Activated CD8-positive, alpha-beta memory T cell treated with anti-CD3 and anti-CD28 coated beads, Interleukin-2, amount 10 ng/mL, durations not matched to agents 7 days and 5 days (primary cell): Measurements from ENCODE around the gene ST7. TPM values are rescaled to one million over a fixed set of nuclear protein-coding genes. Genes with fewer than 3 reads are reported as not detected.

Source experiments
- ATAC-seq: fragments of 150-1000 bp; cut with Tn5 transposase; one replicate; pipeline ENCODE4 v1.10.0; 2021; ENCODE audit warnings: moderate library complexity
- CTCF ChIA-PET: fragments of 350-600 bp; sonication (Branson Sonifier 250); formaldehyde crosslinking; loops from one replicate; lab custom pipeline; 2021; ENCODE audit warnings: antibody characterized with exemption; lab: Charles Lee
- DNase-seq: peaks from one replicate; pipeline ENCODE4 v3.0.0-alpha.2; 2020
- H3K27ac Mint-ChIP-seq: one replicate; pipeline ENCODE4 v1.8.0; 2021; ENCODE audit warnings: mild to moderate bottlenecking, mixed read lengths
- H3K27me3 Mint-ChIP-seq: one replicate; pipeline ENCODE4 v1.8.0; 2021; ENCODE audit warnings: mixed read lengths
- H3K36me3 Mint-ChIP-seq: one replicate; pipeline ENCODE4 v1.8.0; 2021; ENCODE audit warnings: mild to moderate bottlenecking, mixed read lengths
- H3K4me1 Mint-ChIP-seq: one replicate; pipeline ENCODE4 v1.8.0; 2021; ENCODE audit warnings: mixed read lengths
- H3K4me3 Mint-ChIP-seq: one replicate; pipeline ENCODE4 v1.8.0; 2021; ENCODE audit warnings: mild to moderate bottlenecking, moderate library complexity, mixed read lengths
- H3K9me3 Mint-ChIP-seq: one replicate; pipeline ENCODE4 v1.8.0; 2022; ENCODE audit warnings: low read depth, mixed read lengths
- total RNA-seq, 2 experiments: library from RNA; stranded (reverse); gene quantifications; one replicate each; pipeline ENCODE4 v1.2.3, GENCODE V29; 2021

ST7 gene
- total RNA-seq, 2 experiments from 2014 or later = 7.2 to 12.8 TPM

- no peak for ATAC-seq
- H3K9me3 Mint-ChIP-seq = no peaks in the 10 kb centered on the region
- peaks cover 2% of the 10 kb centered on the region for H3K36me3 Mint-ChIP-seq
- H3K27ac Mint-ChIP-seq = no peak overlapping the region
- H3K4me3 Mint-ChIP-seq = no peak overlapping the region
- no peaks in the 10 kb centered on the region for H3K27me3 Mint-ChIP-seq
- no peak for DNase-seq
- CTCF ChIA-PET = no interaction called here
- no peaks in the 10 kb centered on the region for H3K4me1 Mint-ChIP-seq
Measured at GRCh38 chr7:117173035-117173770, 219.9 kb downstream of the ST7 start.

DNA sequence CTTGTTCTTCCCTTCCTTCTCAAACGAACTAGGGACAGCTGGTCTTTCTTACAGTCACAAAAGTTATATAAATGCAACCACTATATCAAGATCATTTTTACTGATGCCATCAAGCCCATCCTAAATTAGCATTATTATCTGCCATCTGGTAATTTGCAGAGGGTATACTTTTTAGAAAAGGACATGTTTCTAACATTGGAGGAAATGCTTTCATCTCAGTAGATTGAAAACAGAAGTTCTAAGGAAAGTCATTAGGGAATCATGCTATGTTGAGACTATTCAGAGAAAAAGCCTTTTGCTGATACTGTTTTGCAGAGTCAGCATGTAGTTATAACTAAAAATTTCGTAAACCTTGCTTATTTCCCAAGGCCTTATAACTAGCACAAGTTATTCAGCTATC, 222.9 kb downstream of the ST7 start:
- H3K9me3 Mint-ChIP-seq = no peaks in the 10 kb centered on the region
- CTCF ChIA-PET = interaction anchor here (1.0 kb wide), 1 partner anchor 18 kb away, joined by 3 read pairs; no protein-coding TSS in a partner anchor
- H3K4me1 Mint-ChIP-seq = no peaks in the 10 kb centered on the region
- H3K36me3 Mint-ChIP-seq = peaks cover 2% of the 10 kb centered on the region
- no peak for DNase-seq
- ATAC-seq = no peak
- H3K27me3 Mint-ChIP-seq = no peaks in the 10 kb centered on the region
- H3K27ac Mint-ChIP-seq = no peak overlapping the region
- no peak overlapping the region for H3K4me3 Mint-ChIP-seq

GRCh38 chr7:117178600-117178999, 225.3 kb downstream of the ST7 start:
- ATAC-seq (no peak), DNase-seq (no peak)
- CTCF ChIA-PET = no interaction called here
- H3K36me3 Mint-ChIP-seq = peaks cover 2% of the 10 kb centered on the region
- no peaks in the 10 kb centered on the region for H3K4me1 Mint-ChIP-seq
- peaks cover 2% of the 10 kb centered on the region for H3K9me3 Mint-ChIP-seq
- H3K27me3 Mint-ChIP-seq = no peaks in the 10 kb centered on the region
- no peak overlapping the region for H3K4me3 Mint-ChIP-seq
- no peak overlapping the region for H3K27ac Mint-ChIP-seq

GRCh38 chr7:117179701-117180100, 226.4 kb downstream of the ST7 start:
- H3K4me3 Mint-ChIP-seq = no peak overlapping the region
- no peak for ATAC-seq
- H3K9me3 Mint-ChIP-seq = peaks cover 2% of the 10 kb centered on the region
- H3K27ac Mint-ChIP-seq = no peak overlapping the region
- H3K27me3 Mint-ChIP-seq = no peaks in the 10 kb centered on the region
- DNase-seq = no peak
- no peaks in the 10 kb centered on the region for H3K36me3 Mint-ChIP-seq
- no peaks in the 10 kb centered on the region for H3K4me1 Mint-ChIP-seq
- CTCF ChIA-PET = no interaction called here

- no peak overlapping the region for H3K4me3 Mint-ChIP-seq
- no peak for ATAC-seq
- H3K4me1 Mint-ChIP-seq = no peaks in the 10 kb centered on the region
Measured at GRCh38 chr7:117183729-117184128, 230.4 kb downstream of the ST7 start.

GRCh38 chr7:117184367-117184766, 231.1 kb downstream of the ST7 start:
- ATAC-seq (no peak), DNase-seq (no peak)
- Mint-ChIP-seq H3K9me3 (peaks cover 2% of the 10 kb centered on the region), H3K4me3 (no peak overlapping the region), H3K4me1 (no peaks in the 10 kb centered on the region), H3K36me3 (no peaks in the 10 kb centered on the region), H3K27ac (no peak overlapping the region), H3K27me3 (no peaks in the 10 kb centered on the region)
- CTCF ChIA-PET = no interaction called here

More at GRCh38 chr7:117183729-117184128, 230.4 kb downstream of the ST7 start:
- Mint-ChIP-seq H3K27me3 (no peaks in the 10 kb centered on the region), H3K27ac (no peak overlapping the region), H3K9me3 (peaks cover 2% of the 10 kb centered on the region), H3K36me3 (no peaks in the 10 kb centered on the region)
- CTCF ChIA-PET = no interaction called here
- no peak for DNase-seq

DNA sequence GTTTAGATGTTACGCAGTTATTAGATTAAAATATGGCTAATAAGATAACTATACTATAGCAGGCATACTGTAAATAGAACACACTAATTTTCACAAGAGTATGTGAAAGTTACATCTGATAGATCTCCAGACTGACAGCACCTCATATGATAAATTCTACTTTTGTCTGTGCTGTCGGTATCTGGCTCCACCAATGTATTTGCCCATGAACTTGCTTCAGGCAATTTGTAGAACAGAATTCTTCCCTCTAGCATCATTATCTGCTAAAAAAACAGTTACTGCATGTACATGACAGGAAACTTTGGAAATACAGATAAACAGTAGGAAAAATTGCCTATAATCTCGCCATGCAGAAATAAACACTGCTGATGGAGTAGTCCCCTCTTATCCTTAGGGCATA, 231.8 kb downstream of the ST7 start:
- Mint-ChIP-seq H3K27ac (no peak overlapping the region), H3K36me3 (no peaks in the 10 kb centered on the region), H3K27me3 (no peaks in the 10 kb centered on the region), H3K9me3 (peaks cover 2% of the 10 kb centered on the region), H3K4me3 (no peak overlapping the region), H3K4me1 (no peaks in the 10 kb centered on the region)
- ATAC-seq (no peak), DNase-seq (no peak)
- CTCF ChIA-PET = no interaction called here

- Mint-ChIP-seq H3K4me3 (no peak overlapping the region), H3K4me1 (no peaks in the 10 kb centered on the region), H3K9me3 (peaks cover 2% of the 10 kb centered on the region), H3K36me3 (no peaks in the 10 kb centered on the region), H3K27me3 (no peaks in the 10 kb centered on the region), H3K27ac (no peak overlapping the region)
- no peak for DNase-seq
- CTCF ChIA-PET = no interaction called here
- ATAC-seq = no peak
Measured at GRCh38 chr7:117186218-117187010, 233.1 kb downstream of the ST7 start.

DNA sequence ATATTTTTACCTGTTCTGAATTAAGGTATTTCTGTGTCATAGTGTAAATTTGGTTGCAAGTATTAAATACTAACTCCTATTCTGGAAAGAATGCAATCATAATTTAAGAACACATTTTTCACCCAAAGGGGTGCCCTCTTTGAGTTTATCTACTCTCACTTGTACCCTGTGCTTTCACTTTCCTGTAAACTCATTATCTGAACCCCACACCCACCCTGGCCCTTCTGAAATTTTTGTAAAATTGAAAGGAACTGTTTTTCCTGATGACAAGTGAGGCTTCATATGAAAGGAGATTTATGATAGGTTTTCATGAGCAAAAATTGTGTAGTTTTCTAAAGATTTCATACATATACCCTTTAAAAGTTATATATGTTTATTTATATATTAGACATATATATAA, 235.1 kb downstream of the ST7 start:
- H3K27ac Mint-ChIP-seq = no peak overlapping the region
- H3K4me1 Mint-ChIP-seq = no peaks in the 10 kb centered on the region
- H3K27me3 Mint-ChIP-seq = no peaks in the 10 kb centered on the region
- no peak overlapping the region for H3K4me3 Mint-ChIP-seq
- DNase-seq = no peak
- no peak for ATAC-seq
- H3K9me3 Mint-ChIP-seq = no peaks in the 10 kb centered on the region
- no peaks in the 10 kb centered on the region for H3K36me3 Mint-ChIP-seq
- CTCF ChIA-PET = no interaction called here

GRCh38 chr7:117188949-117189592, 235.8 kb downstream of the ST7 start:
- CTCF ChIA-PET = no interaction called here
- H3K4me3 Mint-ChIP-seq = no peak overlapping the region
- no peaks in the 10 kb centered on the region for H3K36me3 Mint-ChIP-seq
- ATAC-seq (no peak), DNase-seq (no peak)
- no peak overlapping the region for H3K27ac Mint-ChIP-seq
- no peaks in the 10 kb centered on the region for H3K9me3 Mint-ChIP-seq
- no peaks in the 10 kb centered on the region for H3K4me1 Mint-ChIP-seq
- H3K27me3 Mint-ChIP-seq = no peaks in the 10 kb centered on the region

- Mint-ChIP-seq H3K4me3 (no peak overlapping the region), H3K36me3 (no peaks in the 10 kb centered on the region), H3K4me1 (no peaks in the 10 kb centered on the region), H3K9me3 (no peaks in the 10 kb centered on the region), H3K27ac (no peak overlapping the region), H3K27me3 (no peaks in the 10 kb centered on the region)
- ATAC-seq = no peak
- DNase-seq = no peak
- CTCF ChIA-PET = no interaction called here
Measured at GRCh38 chr7:117190104-117190503, 236.8 kb downstream of the ST7 start.

DNA sequence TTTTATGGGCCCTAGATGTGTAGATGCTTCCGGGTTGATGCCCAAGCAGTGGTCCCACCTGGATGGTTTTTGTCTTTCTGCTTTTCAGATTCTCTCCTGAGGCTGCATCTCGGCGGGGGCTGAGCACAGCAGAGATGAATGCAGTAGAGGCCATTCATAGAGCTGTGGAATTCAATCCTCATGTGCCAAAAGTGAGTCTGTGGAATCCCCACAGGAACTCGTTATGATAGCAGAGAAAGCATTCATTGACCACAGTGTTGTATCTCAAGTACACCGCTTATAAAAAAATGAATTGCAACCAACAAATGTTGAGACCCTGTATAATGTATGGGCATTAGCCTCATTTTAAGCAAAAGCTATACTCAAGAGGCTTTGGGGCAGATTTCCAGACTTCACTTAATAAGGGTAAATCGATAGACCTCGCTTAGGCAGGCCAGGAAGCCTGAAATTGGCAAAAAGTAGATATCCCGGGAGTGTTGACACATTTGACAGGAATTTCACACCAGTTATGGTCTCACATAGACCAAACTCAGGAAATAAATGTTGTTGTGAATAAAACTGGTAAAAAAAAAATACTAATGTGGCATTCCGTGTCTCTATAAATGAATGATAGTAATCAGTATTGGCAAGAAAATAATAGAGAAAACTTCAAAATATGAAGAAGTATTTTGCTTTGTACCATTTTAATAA, 237.6 kb downstream of the ST7 start:
- ATAC-seq (no peak), DNase-seq (no peak)
- no peaks in the 10 kb centered on the region for H3K4me1 Mint-ChIP-seq
- H3K36me3 Mint-ChIP-seq = no peaks in the 10 kb centered on the region
- no peak overlapping the region for H3K4me3 Mint-ChIP-seq
- no peaks in the 10 kb centered on the region for H3K9me3 Mint-ChIP-seq
- H3K27ac Mint-ChIP-seq = no peak overlapping the region
- CTCF ChIA-PET = no interaction called here
- no peaks in the 10 kb centered on the region for H3K27me3 Mint-ChIP-seq

DNA sequence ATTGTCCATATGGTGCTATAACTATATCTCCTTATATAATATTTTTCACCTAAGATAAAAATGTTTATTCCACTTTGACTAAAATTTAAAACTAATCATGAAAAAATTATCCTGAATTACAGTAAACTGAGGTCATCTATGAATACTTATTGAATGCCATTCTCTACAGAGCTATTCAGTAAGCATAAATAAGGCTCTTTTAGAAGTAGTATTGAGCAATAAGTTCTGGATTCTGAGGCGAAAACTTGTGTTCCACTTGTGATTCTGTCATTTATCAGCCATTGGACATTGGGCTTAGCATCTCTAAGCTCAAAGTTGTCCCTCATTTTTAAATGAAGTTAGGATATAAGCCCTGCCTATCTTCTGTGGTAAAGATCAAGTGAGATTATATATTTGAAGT, 238.8 kb downstream of the ST7 start:
- H3K27me3 Mint-ChIP-seq = no peaks in the 10 kb centered on the region
- H3K4me1 Mint-ChIP-seq = no peaks in the 10 kb centered on the region
- ATAC-seq (no peak), DNase-seq (no peak)
- no peak overlapping the region for H3K27ac Mint-ChIP-seq
- H3K4me3 Mint-ChIP-seq = no peak overlapping the region
- CTCF ChIA-PET = no interaction called here
- no peaks in the 10 kb centered on the region for H3K36me3 Mint-ChIP-seq
- H3K9me3 Mint-ChIP-seq = no peaks in the 10 kb centered on the region
